Stimulated activated naive B cell treated with anti-CD40 and anti-IgM and Interleukin-4, amounts not matched to agents 10 μg/mL and 1 μg/mL and 100 μg/mL, for 72 hours (primary cell): ENCODE measurements around the gene NPHP3.

Experiments used
- ATAC-seq, 2 donors: fragments of 150-1000 bp; cut with Tn5 transposase; replicated peaks; 2 replicates each; pipeline ENCODE4 v1.10.0; 2021; ENCODE audit warnings: moderate library complexity in 1 of 2
- DNase-seq: peaks from one replicate; pipeline ENCODE4 v3.0.0; 2021
- H3K27ac Mint-ChIP-seq: one replicate; pipeline ENCODE4 v1.8.0; 2022; ENCODE audit warnings: mild to moderate bottlenecking, mixed read lengths
- H3K27me3 Mint-ChIP-seq, 2 donors: one replicate each; pipeline ENCODE4 v1.8.0; 2022; ENCODE audit warnings: mixed read lengths in 2 of 2
- H3K36me3 Mint-ChIP-seq, 2 donors: one replicate each; pipeline ENCODE4 v1.8.0; 2022; ENCODE audit warnings: mixed read lengths in 2 of 2, mild to moderate bottlenecking in 1 of 2
- H3K4me1 Mint-ChIP-seq, 2 donors: one replicate each; pipeline ENCODE4 v1.8.0; 2022; ENCODE audit warnings: mixed read lengths in 2 of 2, mild to moderate bottlenecking in 1 of 2
- H3K4me3 Mint-ChIP-seq, 2 donors: one replicate each; pipeline ENCODE4 v1.8.0; 2022; ENCODE audit warnings: mild to moderate bottlenecking in 2 of 2, mixed read lengths in 2 of 2, moderate library complexity in 1 of 2
- H3K9me3 Mint-ChIP-seq, 2 donors: one replicate each; pipeline ENCODE4 v1.8.0; 2022; ENCODE audit warnings: mixed read lengths in 2 of 2, mild to moderate bottlenecking in 1 of 2

Gene NPHP3

GRCh38 chr3:132661101-132661500 is 61.1 kb downstream of the NPHP3 start:
- Mint-ChIP-seq H3K36me3 (peaks cover 7 to 22% of the 10 kb centered on the region in 2 donors), H3K27ac (peak overlapping the region; percentile 99), H3K4me1 (peaks cover 18 to 50% of the 10 kb centered on the region in 2 donors), H3K9me3 (no peaks in the 10 kb centered on the region), H3K4me3 (peak overlapping the region; percentile 90 to 99), H3K27me3 (no peaks in the 10 kb centered on the region)
- no peak for ATAC-seq
- DNase-seq: no peak

- Mint-ChIP-seq H3K4me3 (peak overlapping the region; percentile 90 to 99), H3K36me3 (peaks cover 7 to 22% of the 10 kb centered on the region in 2 donors), H3K9me3 (no peaks in the 10 kb centered on the region), H3K27ac (peak overlapping the region; percentile 99), H3K27me3 (no peaks in the 10 kb centered on the region), H3K4me1 (peaks cover 18 to 50% of the 10 kb centered on the region in 2 donors)
- DNase-seq: no peak
- ATAC-seq: peak in 1 of 2 donors; percentile 12
Observed at GRCh38 chr3:132660811-132661070, 61.5 kb downstream of the NPHP3 start.

GRCh38 chr3:132660052-132660810 is 62.0 kb downstream of the NPHP3 start, which contains the start of gene UBA5:
Gene UBA5 (plus strand): TSS chr3:132660329. CDS start chr3:132660538, 209 bp downstream.
- DNase-seq: peak; percentile 63
- no peaks in the 10 kb centered on the region for H3K27me3 Mint-ChIP-seq
- peaks cover 20 to 50% of the 10 kb centered on the region in 2 donors for H3K4me1 Mint-ChIP-seq
- peaks cover 7 to 25% of the 10 kb centered on the region in 2 donors for H3K36me3 Mint-ChIP-seq
- peak within 1 kb of the TSS; percentile 90 to 99 for H3K4me3 Mint-ChIP-seq
- ATAC-seq: peak; percentile 88 to 90
- no peaks in the 10 kb centered on the region for H3K9me3 Mint-ChIP-seq
- H3K27ac Mint-ChIP-seq: peak within 1 kb of the TSS; percentile 99

- peak within 1 kb of the TSS; percentile 99 for H3K27ac Mint-ChIP-seq
- peaks cover 7 to 20% of the 10 kb centered on the region in 2 donors for H3K36me3 Mint-ChIP-seq
- H3K27me3 Mint-ChIP-seq: no peaks in the 10 kb centered on the region
- ATAC-seq: peak; percentile 66 to 69
- peak; percentile 43 for DNase-seq
- peaks cover 17 to 43% of the 10 kb centered on the region in 2 donors for H3K4me1 Mint-ChIP-seq
- peak within 1 kb of the TSS; percentile 90 to 99 for H3K4me3 Mint-ChIP-seq
- no peaks in the 10 kb centered on the region for H3K9me3 Mint-ChIP-seq
Observed at GRCh38 chr3:132659365-132660051, 62.7 kb downstream of the NPHP3 start, which contains the start of gene ACAD11. Gene ACAD11 (minus strand): TSS chr3:132659809. CDS start chr3:132659751, 58 bp downstream.

GRCh38 chr3:132659000-132659364 is 63.2 kb downstream of the NPHP3 start:
- ATAC-seq (no peak), DNase-seq (no peak)
- Mint-ChIP-seq H3K4me3 (peak overlapping the region; percentile 90 to 99), H3K27ac (peak overlapping the region; percentile 99), H3K4me1 (peaks cover 17 to 41% of the 10 kb centered on the region in 2 donors), H3K9me3 (no peaks in the 10 kb centered on the region), H3K36me3 (peaks cover 7 to 19% of the 10 kb centered on the region in 2 donors), H3K27me3 (no peaks in the 10 kb centered on the region)

GRCh38 chr3:132657869-132658747 is 64.1 kb downstream of the NPHP3 start:
- peaks cover 13 to 32% of the 10 kb centered on the region in 2 donors for H3K4me1 Mint-ChIP-seq
- no peaks in the 10 kb centered on the region for H3K27me3 Mint-ChIP-seq
- H3K27ac Mint-ChIP-seq: no peak overlapping the region
- peak overlapping the region; percentile 90 to 99 for H3K4me3 Mint-ChIP-seq
- no peak for ATAC-seq
- no peaks in the 10 kb centered on the region for H3K9me3 Mint-ChIP-seq
- DNase-seq: no peak
- peaks cover 2 to 14% of the 10 kb centered on the region in 2 donors for H3K36me3 Mint-ChIP-seq

- Mint-ChIP-seq H3K4me3 (no peak overlapping the region), H3K27ac (no peak overlapping the region), H3K4me1 (peaks cover 7 to 9% of the 10 kb centered on the region in 2 donors), H3K9me3 (no peaks in the 10 kb centered on the region), H3K27me3 (no peaks in the 10 kb centered on the region), H3K36me3 (peaks cover 2 to 9% of the 10 kb centered on the region in 2 donors)
- no peak for DNase-seq
- no peak for ATAC-seq
Observed at GRCh38 chr3:132655471-132655870, 66.7 kb downstream of the NPHP3 start.

- peaks cover 7% of the 10 kb centered on the region in 2 donors for H3K4me1 Mint-ChIP-seq
- no peaks in the 10 kb centered on the region for H3K9me3 Mint-ChIP-seq
- no peak overlapping the region for H3K4me3 Mint-ChIP-seq
- H3K27ac Mint-ChIP-seq: no peak overlapping the region
- no peak for DNase-seq
- ATAC-seq: no peak
- peaks cover 2 to 5% of the 10 kb centered on the region in 2 donors for H3K36me3 Mint-ChIP-seq
- H3K27me3 Mint-ChIP-seq: no peaks in the 10 kb centered on the region
Observed at GRCh38 chr3:132654721-132655120, 67.5 kb downstream of the NPHP3 start.

- Mint-ChIP-seq H3K9me3 (no peaks in the 10 kb centered on the region), H3K27ac (no peak overlapping the region), H3K4me1 (peaks cover 7% of the 10 kb centered on the region in 2 donors), H3K4me3 (no peak overlapping the region), H3K27me3 (no peaks in the 10 kb centered on the region), H3K36me3 (peaks cover 2 to 5% of the 10 kb centered on the region in 2 donors)
- no peak for DNase-seq
- no peak for ATAC-seq
Observed at GRCh38 chr3:132654190-132654589, 68.0 kb downstream of the NPHP3 start.

- no peaks in the 10 kb centered on the region for H3K9me3 Mint-ChIP-seq
- H3K27me3 Mint-ChIP-seq: no peaks in the 10 kb centered on the region
- H3K27ac Mint-ChIP-seq: no peak overlapping the region
- DNase-seq (no peak), ATAC-seq (peak; percentile 27 to 52)
- no peak overlapping the region for H3K4me3 Mint-ChIP-seq
- H3K36me3 Mint-ChIP-seq: peaks cover 2 to 5% of the 10 kb centered on the region in 2 donors
- H3K4me1 Mint-ChIP-seq: peaks cover 0 to 6% of the 10 kb centered on the region in 2 donors
Observed at GRCh38 chr3:132652640-132653270, 69.5 kb downstream of the NPHP3 start.

GRCh38 chr3:132650153-132650552 is 72.1 kb downstream of the NPHP3 start:
- peaks cover 4 to 7% of the 10 kb centered on the region in 2 donors for H3K4me1 Mint-ChIP-seq
- peak; percentile 46 to 65 for ATAC-seq

GRCh38 chr3:132645058-132645457 is 77.2 kb downstream of the NPHP3 start:
- no peak for ATAC-seq

More at GRCh38 chr3:132650153-132650552, 72.1 kb downstream of the NPHP3 start:
- Mint-ChIP-seq H3K36me3 (peaks cover 1 to 2% of the 10 kb centered on the region in 2 donors), H3K27me3 (no peaks in the 10 kb centered on the region), H3K4me3 (no peak overlapping the region), H3K9me3 (no peaks in the 10 kb centered on the region), H3K27ac (no peak overlapping the region)
- no peak for DNase-seq

GRCh38 chr3:132643366-132643765 is 78.8 kb downstream of the NPHP3 start:
- peaks cover 19 to 22% of the 10 kb centered on the region in 2 donors for H3K36me3 Mint-ChIP-seq
- peaks cover 6 to 15% of the 10 kb centered on the region in 2 donors for H3K4me1 Mint-ChIP-seq
- ATAC-seq (no peak), DNase-seq (no peak)
- H3K27ac Mint-ChIP-seq: peak overlapping the region; percentile 3
- H3K27me3 Mint-ChIP-seq: no peaks in the 10 kb centered on the region
- no peak overlapping the region for H3K4me3 Mint-ChIP-seq
- no peaks in the 10 kb centered on the region for H3K9me3 Mint-ChIP-seq

More at GRCh38 chr3:132645058-132645457, 77.2 kb downstream of the NPHP3 start:
- Mint-ChIP-seq H3K9me3 (no peaks in the 10 kb centered on the region), H3K27me3 (no peaks in the 10 kb centered on the region), H3K27ac (no peak overlapping the region), H3K36me3 (peaks cover 11 to 13% of the 10 kb centered on the region in 2 donors), H3K4me3 (no peak overlapping the region), H3K4me1 (peaks cover 8 to 15% of the 10 kb centered on the region in 2 donors)
- DNase-seq: no peak

- ATAC-seq: no peak
- no peaks in the 10 kb centered on the region for H3K27me3 Mint-ChIP-seq
- DNase-seq: no peak
Observed at GRCh38 chr3:132642539-132642847, 79.7 kb downstream of the NPHP3 start.

More at GRCh38 chr3:132642539-132642847, 79.7 kb downstream of the NPHP3 start:
- Mint-ChIP-seq H3K4me3 (no peak overlapping the region), H3K4me1 (peaks cover 6 to 14% of the 10 kb centered on the region in 2 donors), H3K36me3 (peaks cover 19 to 22% of the 10 kb centered on the region in 2 donors), H3K27ac (no peak overlapping the region), H3K9me3 (no peaks in the 10 kb centered on the region)
